Right lobe of liver (tissue), 4 donors: ENCODE measurements around the gene PCDHGB1.

Experiments used
- CTCF ChIP-seq, 4 donors: fragments of 200-600 bp in 3 of 4; fragments of 450-650 bp in 1 of 4; IDR thresholded peaks; one replicate each; pipeline versions ENCODE4 v1.5.1 to v1.8.0; 2016 to 2022; ENCODE audit warnings: antibody characterized with exemption in 4 of 4, mild to moderate bottlenecking in 2 of 4
- POLR2A ChIP-seq: fragments of 450-650 bp; IDR thresholded peaks from one replicate; pipeline ENCODE4 v1.6.1; 2017; ENCODE audit warnings: antibody characterized with exemption, mild to moderate bottlenecking
- donor health status: DM: no; HTN: no; CAD: no.
- donor health status: DM: no; HTN: no; CAD: no.
- donor health status: DM: no; HTN: yes; CAD: no.

- no peak for TF ChIP-seq CTCF (IDR thresholded peaks at IDR 0.05)
- TF ChIP-seq POLR2A: no peak
Observed at GRCh38 chr5:141356950-141357349, 7.1 kb downstream of the PCDHGB1 start.
